K562 (cell line): Measurements from ENCODE around the gene SPEG. TPM values are rescaled to one million over a fixed set of nuclear protein-coding genes. Genes with fewer than 3 reads are reported as not detected.

Experiments
- AFF4 ChIP-seq: sonication (generic); formaldehyde crosslinking; IDR thresholded peaks from 2 replicates; pipeline ENCODE4 v1.8.0; 2023; ENCODE audit warnings: mild to moderate bottlenecking, missing genetic modification reagents
- ATF1 ChIP-seq, 2 experiments: fragments of 450-650 bp in 1 of 2; IDR thresholded peaks; 2 replicates each; pipeline ENCODE4 v1.6.1; 2016; ENCODE audit warnings: missing compliant biosample characterization in 1 of 2, missing genetic modification characterization in 1 of 2
- CHD1 ChIP-seq: fragments of 200-600 bp; sonication (generic); IDR thresholded peaks from one replicate; pipeline ENCODE4 v1.6.1; 2012; ENCODE audit warnings: mild to moderate bottlenecking, moderate library complexity, low read length, inconsistent platforms
- ETS1 ChIP-seq: conservative IDR thresholded peaks from 2 replicates; pipeline ENCODE4 v1.6.1; 2011; ENCODE audit warnings: low read depth, mild to moderate bottlenecking, low read length; ENCODE audit not compliant: control insufficient read depth
- GMEB1 ChIP-seq: fragments of 250-450 bp; sonication (Bioruptor Pico); IDR thresholded peaks from 2 replicates; pipeline ENCODE4 v1.4.0; 2020; ENCODE audit warnings: mild to moderate bottlenecking
- HDGF ChIP-seq: fragments of 450-650 bp; IDR thresholded peaks from 2 replicates; pipeline ENCODE4 v1.6.1; 2016
- ID3 ChIP-seq, 2 experiments: fragments of 250-450 bp in 1 of 2; fragments of 450-650 bp in 1 of 2; sonication (Bioruptor Pico) in 1 of 2; IDR thresholded peaks; 2 replicates each; pipeline versions ENCODE4 v1.6.1 to v1.8.0; 2016 to 2021; ENCODE audit warnings: mild to moderate bottlenecking in 2 of 2, moderate library complexity in 2 of 2, missing compliant biosample characterization in 1 of 2, missing genetic modification characterization in 1 of 2
- LARP7 ChIP-seq: fragments of 450-650 bp; IDR thresholded peaks from 2 replicates; pipeline ENCODE4 v1.6.1; 2016
- MNT ChIP-seq, 2 experiments: fragments of 450-650 bp; conservative IDR thresholded peaks; 2 replicates each; pipeline ENCODE4 v1.6.1; 2017; ENCODE audit warnings: mild to moderate bottlenecking in 2 of 2, moderate library complexity in 2 of 2
- MTA3 ChIP-seq: fragments of 450-650 bp; formaldehyde crosslinking; IDR thresholded peaks from 2 replicates; pipeline ENCODE4 v1.6.1; 2017; ENCODE audit warnings: mild to moderate bottlenecking, borderline replicate concordance
- NKRF ChIP-seq: fragments of 450-650 bp; IDR thresholded peaks from 2 replicates; pipeline ENCODE4 v1.6.1; 2016; ENCODE audit warnings: borderline replicate concordance
- PHF21A ChIP-seq: fragments of 450-650 bp; IDR thresholded peaks from 2 replicates; pipeline ENCODE4 v1.6.1; 2017; ENCODE audit warnings: low read depth, borderline replicate concordance
- TAF7 ChIP-seq: fragments of 450-650 bp; IDR thresholded peaks from 2 replicates; pipeline ENCODE4 v1.6.1; 2016; ENCODE audit warnings: missing genetic modification characterization, missing compliant biosample characterization
- polyA plus RNA-seq, 8 experiments: library from polyadenylated mRNA; depleted of rRNA in 4 of 8; stranded (reverse) in 5 of 8; unstranded in 3 of 8; fragments of >200 nt; fragmentation: Nextera tagmentation in 2 of 8; fragmentation: Illumina TruSeq in 1 of 8; extraction: Ambion mirVana in 2 of 8; extraction: Trizol in 1 of 8; gene quantifications; 2 replicates each; pipeline versions ENCODE4 v1.2.1 to v1.2.3, GENCODE V29; 2011 to 2014; ENCODE audit warnings: inconsistent platforms in 1 of 8, missing spikeins in 1 of 8
- total RNA-seq, 7 experiments: library from RNA; depleted of rRNA in 6 of 7; stranded (reverse); fragments of >200 nt in 6 of 7; fragmentation: Illumina TruSeq in 2 of 7; extraction: Trizol in 2 of 7; gene quantifications; 2 replicates each; pipeline versions ENCODE4 v1.2.1 to v1.2.3, GENCODE V29; 2011 to 2021; ENCODE audit warnings: low replicate concordance in 1 of 7

The SPEG gene
- total and polyA plus RNA-seq, 9 of the 15 experiments (the other 6 are each of a cell fraction or from before 2014, with no cell fraction given): 0.49 to 8.7 (median 3.0) TPM

- TF ChIP-seq MNT (conservative IDR thresholded peaks at IDR 0.05): peak; percentile 10 to 21; a peak in 1 of 4 replicates
- TF ChIP-seq HDGF: no peak
- peak; percentile 98 for TF ChIP-seq CHD1
- no peak for TF ChIP-seq ID3 (CRISPR knock-in tag; IDR thresholded peaks at IDR 0.05)
- peak; percentile 82 for TF ChIP-seq ID3 (tag; IDR thresholded peaks at IDR 0.05)
- no peak for TF ChIP-seq ATF1 (CRISPR knock-in tag; IDR thresholded peaks at IDR 0.05)
- TF ChIP-seq ATF1 (tag; IDR thresholded peaks at IDR 0.05): no peak
- TF ChIP-seq NKRF: peak; percentile 55; the same call in 1 of the 2 replicates
- TF ChIP-seq TAF7 (tag): 0 out of 2 replicates have a peak, but pooled peaks have one; percentile 38
- peak; percentile 77; the same call in 1 of the 2 replicates for TF ChIP-seq LARP7
- 0 out of 2 replicates have a peak, but pooled peaks have one; percentile 39 for TF ChIP-seq GMEB1 (CRISPR knock-in tag)
- peak; percentile 16; the same call in 1 of the 2 replicates for TF ChIP-seq ETS1
- 0 out of 2 replicates have a peak, but pooled peaks have one; percentile 60 for TF ChIP-seq AFF4 (CRISPR knock-in tag)
- 0 out of 2 replicates have a peak, but pooled peaks have one; percentile 76 for TF ChIP-seq MTA3
- TF ChIP-seq PHF21A: peak; percentile 62; the same call in 1 of the 2 replicates
These were observed 63.0 kb downstream of the SPEG start (continued) for GRCh38 chr2:219497495-219498279.
